Measurements from ENCODE around the gene TRAF3. TPM values are rescaled to one million over a fixed set of nuclear protein-coding genes. Genes with fewer than 3 reads are reported as not detected.

Gene TRAF3
- total RNA-seq, 1 experiment from 2014 or later = 49.3 TPM

GRCh38 chr14:102817942-102818940 is 41.0 kb downstream of the TRAF3 start:
- POLR2A ChIA-PET (ENCODE audit: low non-redundant PET) = no interaction called here
- CTCF ChIA-PET = no interaction called here
- TF ChIP-seq EZH2 (IDR thresholded peaks at IDR 0.05; ENCODE audit: borderline replicate concordance, low read depth, low read length, poor library complexity, severe bottlenecking) (no peak), CTCF (conservative IDR thresholded peaks at IDR 0.05; ENCODE audit: low read depth, low read length) (no peak)
- Histone ChIP-seq H3K4me1 (ENCODE audit: insufficient read depth, low read length, poor library complexity, severe bottlenecking) (peaks cover 21% of the 10 kb centered on the region), H3K36me3 (ENCODE audit: insufficient read depth, low read length, poor library complexity, severe bottlenecking) (no peaks in the 10 kb centered on the region), H3K9me3 (ENCODE audit: low read depth, low read length, poor library complexity, severe bottlenecking) (no peaks in the 10 kb centered on the region), H3K27me3 (replicated peaks; ENCODE audit: insufficient read depth, low read depth, low read length, poor library complexity) (no peaks in the 10 kb centered on the region), H3K27ac (ENCODE audit: low read depth, low read length, poor library complexity, severe bottlenecking) (no peak overlapping the region), H3K4me3 (ENCODE audit: low read depth, low read length, poor library complexity, severe bottlenecking) (no peak overlapping the region)
- DNase-seq (ENCODE audit: low spot score) = no peak
- BruUV-seq (replicated peaks) = no TSS peak
- intact Hi-C loops (cut with micrococcal nuclease; ENCODE audit: unreplicated experiment) = no loop called here

GRCh38 chr14:102819176-102819628 is 42.0 kb downstream of the TRAF3 start:
- POLR2A ChIA-PET (ENCODE audit: low non-redundant PET) = no interaction called here
- H3K4me1 ChIP-seq (ENCODE audit: insufficient read depth, low read length, poor library complexity, severe bottlenecking) = peaks cover 23% of the 10 kb centered on the region
- CTCF ChIA-PET = interaction anchor here (0.6 kb wide), 1 partner anchor 102 kb away, joined by 6 read pairs; no protein-coding TSS in a partner anchor
- no TSS peak for BruUV-seq (replicated peaks)
- H3K27ac ChIP-seq (ENCODE audit: low read depth, low read length, poor library complexity, severe bottlenecking) = peak overlapping the region; percentile 40
- no peaks in the 10 kb centered on the region for H3K36me3 ChIP-seq (ENCODE audit: insufficient read depth, low read length, poor library complexity, severe bottlenecking)
- TF ChIP-seq CTCF (conservative IDR thresholded peaks at IDR 0.05; ENCODE audit: low read depth, low read length) = no peak
- no peak for TF ChIP-seq EZH2 (IDR thresholded peaks at IDR 0.05; ENCODE audit: borderline replicate concordance, low read depth, low read length, poor library complexity, severe bottlenecking)
- no peaks in the 10 kb centered on the region for H3K27me3 ChIP-seq (replicated peaks; ENCODE audit: insufficient read depth, low read depth, low read length, poor library complexity)
- H3K9me3 ChIP-seq (ENCODE audit: low read depth, low read length, poor library complexity, severe bottlenecking) = no peaks in the 10 kb centered on the region
- no peak overlapping the region for H3K4me3 ChIP-seq (ENCODE audit: low read depth, low read length, poor library complexity, severe bottlenecking)
- DNase-seq (ENCODE audit: low spot score) = no peak
- intact Hi-C loops (cut with micrococcal nuclease; ENCODE audit: unreplicated experiment) = no loop called here

- H3K4me1 ChIP-seq (ENCODE audit: insufficient read depth, low read length, poor library complexity, severe bottlenecking) = peaks cover 28% of the 10 kb centered on the region
- BruUV-seq (replicated peaks) = no TSS peak
- no peaks in the 10 kb centered on the region for H3K9me3 ChIP-seq (ENCODE audit: low read depth, low read length, poor library complexity, severe bottlenecking)
- no peaks in the 10 kb centered on the region for H3K36me3 ChIP-seq (ENCODE audit: insufficient read depth, low read length, poor library complexity, severe bottlenecking)
- H3K27me3 ChIP-seq (replicated peaks; ENCODE audit: insufficient read depth, low read depth, low read length, poor library complexity) = no peaks in the 10 kb centered on the region
- intact Hi-C loops (cut with micrococcal nuclease; ENCODE audit: unreplicated experiment) = no loop called here
- no peak overlapping the region for H3K27ac ChIP-seq (ENCODE audit: low read depth, low read length, poor library complexity, severe bottlenecking)
- H3K4me3 ChIP-seq (ENCODE audit: low read depth, low read length, poor library complexity, severe bottlenecking) = no peak overlapping the region
- DNase-seq (ENCODE audit: low spot score) = peak; percentile 33
- ChIA-PET POLR2A (ENCODE audit: low non-redundant PET) (no interaction called here), CTCF (no interaction called here)
- TF ChIP-seq EZH2 (IDR thresholded peaks at IDR 0.05; ENCODE audit: borderline replicate concordance, low read depth, low read length, poor library complexity, severe bottlenecking) (no peak), CTCF (conservative IDR thresholded peaks at IDR 0.05; ENCODE audit: low read depth, low read length) (no peak)
Observed at GRCh38 chr14:102819747-102820330, 42.6 kb downstream of the TRAF3 start.

Measured in A673 (cell line).